ENCODE data around the gene TTLL11. TPM values are rescaled to one million over a fixed set of nuclear protein-coding genes. Genes with fewer than 3 reads are reported as not detected.

TTLL11 gene
- total RNA-seq, 2 experiments from 2014 or later: 1.5 to 2.1 TPM

DNA sequence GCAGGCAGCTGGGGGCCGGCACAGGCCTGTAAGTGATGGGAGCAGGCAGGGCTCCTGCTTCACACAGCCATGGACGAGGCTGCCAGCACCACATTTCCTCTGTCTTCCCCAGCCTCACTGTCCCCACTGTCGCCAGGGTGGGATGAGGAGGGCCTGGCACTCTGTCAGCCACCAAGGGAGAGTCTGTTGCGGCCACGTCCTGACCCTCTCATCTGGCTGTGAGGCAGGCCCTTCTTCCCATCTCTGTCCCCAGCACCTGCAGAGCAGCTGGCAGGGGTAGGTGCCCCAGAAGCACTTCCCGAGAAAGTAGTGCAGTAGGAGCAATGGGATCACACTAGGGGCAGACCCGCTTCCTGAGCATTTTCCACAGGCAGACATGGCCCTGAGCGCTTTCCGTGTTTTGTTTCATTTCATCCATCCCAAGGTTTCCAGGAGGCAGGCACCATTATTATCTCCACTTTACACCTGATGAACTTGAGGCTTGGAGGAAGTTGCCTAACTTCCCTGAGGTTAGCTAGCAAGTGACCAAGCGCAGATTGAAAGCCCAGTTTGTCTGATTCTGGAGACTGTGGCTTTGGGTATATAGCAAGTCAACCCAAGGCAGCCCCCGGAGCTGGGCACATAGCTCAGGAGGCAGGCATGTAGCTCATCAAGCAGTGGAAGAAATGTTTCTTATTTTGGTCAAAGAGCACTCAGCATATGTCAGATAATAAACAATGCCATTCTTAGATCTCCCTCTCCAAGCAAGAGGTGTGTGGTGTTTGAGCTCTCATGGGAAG is 239.3 kb downstream of the TTLL11 start:
- H3K4me1 Mint-ChIP-seq: no peaks in the 10 kb centered on the region
- H3K27ac Mint-ChIP-seq: no peak overlapping the region
- CTCF ChIA-PET: interaction anchor here (0.8 kb wide), 1 partner anchor 308 kb away, joined by 3 read pairs; no protein-coding TSS in a partner anchor
- no peaks in the 10 kb centered on the region for H3K9me3 Mint-ChIP-seq
- H3K27me3 Mint-ChIP-seq: no peaks in the 10 kb centered on the region
- H3K36me3 Mint-ChIP-seq (ENCODE audit: low read depth): no peaks in the 10 kb centered on the region
- POLR2A ChIA-PET: no interaction called here
- H3K4me3 Mint-ChIP-seq: no peak overlapping the region
- peak; percentile 9 for DNase-seq

DNA sequence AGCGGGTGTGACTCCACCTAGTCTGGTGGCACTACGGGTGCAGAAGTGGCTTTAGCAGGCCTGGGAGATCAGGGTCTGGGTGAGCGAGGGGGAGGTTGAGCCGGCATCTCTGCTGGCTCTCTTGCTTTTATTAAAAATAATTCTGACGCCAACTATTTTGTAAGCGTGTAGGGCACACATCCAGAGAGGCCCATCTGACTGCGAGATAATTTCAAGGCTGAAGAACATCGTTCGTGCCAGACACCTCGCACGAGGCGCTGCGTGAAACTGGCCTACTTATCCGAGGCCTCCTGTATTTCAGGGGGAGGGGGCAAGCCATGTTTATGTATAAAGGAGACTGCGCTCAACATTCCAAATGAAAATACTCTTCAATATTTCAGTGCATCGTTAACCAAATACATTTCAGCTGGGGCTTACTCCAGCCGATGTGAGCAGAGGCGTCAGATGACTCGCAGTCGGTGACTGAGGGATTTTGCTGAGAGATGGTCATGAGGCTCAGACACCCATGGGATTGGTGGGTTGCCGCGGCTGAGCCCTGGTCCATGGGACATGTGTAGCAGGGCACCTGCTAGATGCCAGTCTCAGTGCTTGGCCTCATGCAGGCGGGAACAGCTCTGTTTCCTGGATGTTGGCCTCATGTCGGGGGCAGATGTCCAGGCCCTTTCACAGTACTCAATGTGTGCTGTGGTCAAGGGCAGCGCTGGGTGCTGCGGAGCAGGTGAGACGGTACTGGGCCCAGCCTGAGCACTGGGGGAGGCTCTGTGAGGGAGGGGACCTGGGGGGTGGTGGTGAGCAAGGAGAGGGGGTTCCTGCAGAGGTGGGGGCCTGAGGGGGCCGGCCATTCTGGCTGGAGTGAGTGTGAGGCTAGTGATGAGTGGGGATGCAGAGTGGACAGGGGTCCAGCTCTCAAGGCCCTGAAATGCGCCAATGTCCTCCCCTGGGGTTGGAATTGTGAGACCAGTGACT is 240.2 kb downstream of the TTLL11 start:
- Mint-ChIP-seq H3K27ac (no peak overlapping the region), H3K27me3 (no peaks in the 10 kb centered on the region), H3K36me3 (ENCODE audit: low read depth) (no peaks in the 10 kb centered on the region), H3K4me3 (no peak overlapping the region), H3K4me1 (no peaks in the 10 kb centered on the region), H3K9me3 (no peaks in the 10 kb centered on the region)
- POLR2A ChIA-PET: no interaction called here
- CTCF ChIA-PET: no interaction called here
- DNase-seq: no peak

DNA sequence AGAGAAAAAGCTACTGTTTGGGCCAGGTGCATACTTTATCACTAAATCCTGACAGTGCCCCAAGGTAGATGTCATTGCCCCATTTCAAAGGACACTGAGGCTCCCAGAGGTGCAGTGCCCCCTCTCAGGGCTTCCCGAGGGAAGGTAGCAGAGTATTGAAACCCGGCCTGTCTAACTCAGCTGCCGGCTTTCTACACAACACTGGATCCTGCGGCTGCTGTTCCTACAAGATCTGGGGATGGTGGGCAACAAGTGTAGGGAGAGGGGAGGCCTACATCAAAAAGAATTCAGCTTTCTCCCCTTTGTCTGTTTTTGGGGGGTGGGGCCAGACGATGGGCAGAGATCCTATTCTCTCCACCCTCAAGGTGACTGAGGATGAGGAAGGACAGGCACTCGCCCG is 240.9 kb downstream of the TTLL11 start:
- peaks cover 3% of the 10 kb centered on the region for H3K27me3 Mint-ChIP-seq
- CTCF ChIA-PET: no interaction called here
- no peak overlapping the region for H3K4me3 Mint-ChIP-seq
- peak; percentile 8 for DNase-seq
- POLR2A ChIA-PET: no interaction called here
- no peaks in the 10 kb centered on the region for H3K4me1 Mint-ChIP-seq
- H3K36me3 Mint-ChIP-seq (ENCODE audit: low read depth): no peaks in the 10 kb centered on the region
- H3K27ac Mint-ChIP-seq: no peak overlapping the region
- no peaks in the 10 kb centered on the region for H3K9me3 Mint-ChIP-seq

DNA sequence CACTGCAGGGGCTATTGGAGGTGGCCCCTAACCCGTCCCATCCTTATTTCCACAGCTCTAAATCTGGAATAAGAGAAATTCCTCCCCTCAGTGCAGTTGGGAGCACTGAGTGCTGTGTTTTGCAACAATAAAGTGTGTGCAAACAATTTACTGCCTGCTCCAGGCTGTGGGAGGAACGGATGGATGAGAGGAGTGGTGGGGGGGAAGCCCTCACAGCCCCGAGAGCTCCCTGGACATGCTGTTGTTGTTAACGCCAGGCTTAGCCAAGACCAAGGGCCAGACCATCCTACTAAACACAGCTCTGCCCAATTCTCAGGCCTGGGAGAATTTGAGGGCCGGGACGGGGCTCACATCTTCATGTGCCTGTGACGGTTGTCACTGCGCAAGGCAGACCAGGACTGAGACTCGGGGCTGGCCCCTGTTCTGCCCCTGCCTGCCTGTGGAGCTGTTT is 241.4 kb downstream of the TTLL11 start:
- ChIA-PET CTCF (no interaction called here), POLR2A (no interaction called here)
- peaks cover 3% of the 10 kb centered on the region for H3K27me3 Mint-ChIP-seq
- no peak overlapping the region for H3K27ac Mint-ChIP-seq
- H3K4me1 Mint-ChIP-seq: no peaks in the 10 kb centered on the region
- no peaks in the 10 kb centered on the region for H3K36me3 Mint-ChIP-seq (ENCODE audit: low read depth)
- no peak for DNase-seq
- no peak overlapping the region for H3K4me3 Mint-ChIP-seq
- H3K9me3 Mint-ChIP-seq: no peaks in the 10 kb centered on the region

DNA sequence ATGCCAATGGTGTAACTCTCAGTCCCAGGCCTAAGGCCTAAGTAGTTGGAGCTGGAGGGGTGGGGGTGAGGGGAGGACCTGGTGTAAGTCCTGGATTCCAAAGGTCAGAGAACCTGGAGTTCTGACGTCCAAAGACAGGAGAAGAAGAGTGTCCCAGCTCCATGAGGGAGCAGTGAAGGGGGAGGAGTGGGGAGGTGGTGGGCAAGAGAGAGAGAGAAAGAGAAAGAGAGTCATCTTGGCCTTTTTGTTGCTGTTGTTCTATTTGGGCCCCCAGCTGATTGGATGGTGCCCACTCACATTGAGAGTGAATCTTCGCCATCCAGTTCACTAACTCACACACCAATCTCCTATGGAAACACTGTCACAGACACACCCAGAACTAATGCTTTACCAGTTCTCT is 242.7 kb downstream of the TTLL11 start:
- H3K4me3 Mint-ChIP-seq: no peak overlapping the region
- no peaks in the 10 kb centered on the region for H3K9me3 Mint-ChIP-seq
- H3K27me3 Mint-ChIP-seq: peaks cover 3% of the 10 kb centered on the region
- POLR2A ChIA-PET: no interaction called here
- H3K36me3 Mint-ChIP-seq (ENCODE audit: low read depth): no peaks in the 10 kb centered on the region
- CTCF ChIA-PET: no interaction called here
- no peaks in the 10 kb centered on the region for H3K4me1 Mint-ChIP-seq
- H3K27ac Mint-ChIP-seq: no peak overlapping the region
- DNase-seq: no peak

DNA sequence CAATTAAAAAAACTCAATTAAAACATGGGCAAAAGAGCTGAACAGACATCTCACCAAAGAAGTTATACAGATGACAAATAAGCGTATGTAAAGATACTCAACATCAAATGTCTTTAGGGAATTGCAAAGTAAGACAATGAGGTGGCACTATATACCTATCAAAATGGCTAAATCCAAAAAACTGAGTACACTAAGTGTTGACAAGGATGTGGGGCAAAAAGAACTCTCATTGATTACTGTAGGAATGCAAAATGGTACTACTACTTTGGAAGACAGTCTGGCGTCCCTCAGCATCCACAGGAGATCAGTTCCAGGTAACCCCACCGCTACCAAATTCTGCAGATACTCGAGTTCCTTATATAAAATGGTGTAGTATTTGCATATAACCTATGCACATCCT is 243.6 kb downstream of the TTLL11 start:
- POLR2A ChIA-PET: no interaction called here
- CTCF ChIA-PET: no interaction called here
- no peak for DNase-seq
- Mint-ChIP-seq H3K4me3 (no peak overlapping the region), H3K27ac (no peak overlapping the region), H3K36me3 (ENCODE audit: low read depth) (no peaks in the 10 kb centered on the region), H3K4me1 (no peaks in the 10 kb centered on the region), H3K27me3 (peaks cover 9% of the 10 kb centered on the region), H3K9me3 (no peaks in the 10 kb centered on the region)

DNA sequence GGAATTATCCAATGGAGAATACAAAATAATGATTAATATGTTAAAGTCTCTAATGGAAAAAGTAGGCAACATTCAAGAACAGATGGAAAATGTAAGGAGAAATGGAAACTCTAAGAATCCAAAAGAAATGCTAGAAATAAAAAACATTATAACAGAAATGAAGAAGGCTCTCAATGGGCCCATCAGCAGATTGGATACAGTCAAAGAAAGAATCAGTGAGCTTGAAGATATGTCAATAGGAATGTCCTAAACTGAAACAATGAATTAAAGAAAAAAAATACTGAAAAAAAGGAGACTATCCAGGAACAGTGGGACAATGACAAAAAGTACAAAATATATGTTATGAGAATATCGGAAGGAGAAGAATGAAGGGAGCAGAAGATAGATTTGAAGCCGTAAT is 248.5 kb downstream of the TTLL11 start:
- ChIA-PET CTCF (no interaction called here), POLR2A (no interaction called here)
- DNase-seq: no peak
- H3K9me3 Mint-ChIP-seq: no peaks in the 10 kb centered on the region
- no peaks in the 10 kb centered on the region for H3K4me1 Mint-ChIP-seq
- H3K36me3 Mint-ChIP-seq (ENCODE audit: low read depth): no peaks in the 10 kb centered on the region
- peaks cover 12% of the 10 kb centered on the region for H3K27me3 Mint-ChIP-seq
- no peak overlapping the region for H3K4me3 Mint-ChIP-seq
- no peak overlapping the region for H3K27ac Mint-ChIP-seq

DNA sequence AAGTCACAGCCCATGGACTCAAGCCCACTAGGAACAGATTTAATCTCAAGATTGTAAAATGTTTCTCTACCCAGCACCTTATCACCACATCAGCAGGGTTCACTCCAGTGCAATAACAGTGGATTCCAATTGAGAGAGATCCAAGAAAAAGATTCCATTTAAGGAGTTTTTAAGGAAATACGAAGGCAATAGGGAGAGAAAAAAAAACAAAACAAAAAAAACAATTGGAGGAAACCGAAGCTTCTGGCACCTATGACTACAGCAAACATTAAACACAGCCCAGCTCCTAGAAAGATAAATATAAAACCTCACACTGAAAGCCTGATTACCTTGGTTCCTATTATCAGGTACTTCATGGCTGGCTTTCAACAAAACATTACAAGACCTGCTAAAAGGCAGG is 249.0 kb downstream of the TTLL11 start:
- POLR2A ChIA-PET: no interaction called here
- Mint-ChIP-seq H3K9me3 (no peaks in the 10 kb centered on the region), H3K27me3 (peaks cover 12% of the 10 kb centered on the region), H3K36me3 (ENCODE audit: low read depth) (no peaks in the 10 kb centered on the region), H3K27ac (no peak overlapping the region), H3K4me1 (no peaks in the 10 kb centered on the region), H3K4me3 (no peak overlapping the region)
- no peak for DNase-seq
- CTCF ChIA-PET: no interaction called here

DNA sequence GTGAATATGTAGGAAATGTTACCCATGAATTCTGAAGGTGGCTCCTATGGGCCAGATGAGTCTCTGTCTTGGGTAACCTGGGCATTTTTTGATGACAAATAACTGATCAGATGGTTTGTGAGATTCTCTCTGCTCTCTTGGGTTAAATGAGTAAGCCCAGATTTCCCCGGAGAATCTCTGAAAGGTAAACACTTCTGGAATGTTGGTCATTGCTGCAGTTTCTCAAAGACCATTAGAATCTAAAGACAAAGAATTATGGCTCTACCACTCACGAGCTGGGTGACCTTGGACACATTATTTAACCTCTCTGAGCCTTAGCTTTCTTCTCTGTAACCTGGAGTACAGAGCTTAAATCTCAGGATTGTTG is 250.5 kb downstream of the TTLL11 start:
- POLR2A ChIA-PET: no interaction called here
- Mint-ChIP-seq H3K4me3 (no peak overlapping the region), H3K36me3 (ENCODE audit: low read depth) (no peaks in the 10 kb centered on the region), H3K4me1 (no peaks in the 10 kb centered on the region), H3K9me3 (no peaks in the 10 kb centered on the region), H3K27ac (no peak overlapping the region), H3K27me3 (peaks cover 11% of the 10 kb centered on the region)
- CTCF ChIA-PET: interaction anchor here (0.9 kb wide), 1 partner anchor 155 kb away, joined by 3 read pairs; no protein-coding TSS in a partner anchor
- no peak for DNase-seq

DNA sequence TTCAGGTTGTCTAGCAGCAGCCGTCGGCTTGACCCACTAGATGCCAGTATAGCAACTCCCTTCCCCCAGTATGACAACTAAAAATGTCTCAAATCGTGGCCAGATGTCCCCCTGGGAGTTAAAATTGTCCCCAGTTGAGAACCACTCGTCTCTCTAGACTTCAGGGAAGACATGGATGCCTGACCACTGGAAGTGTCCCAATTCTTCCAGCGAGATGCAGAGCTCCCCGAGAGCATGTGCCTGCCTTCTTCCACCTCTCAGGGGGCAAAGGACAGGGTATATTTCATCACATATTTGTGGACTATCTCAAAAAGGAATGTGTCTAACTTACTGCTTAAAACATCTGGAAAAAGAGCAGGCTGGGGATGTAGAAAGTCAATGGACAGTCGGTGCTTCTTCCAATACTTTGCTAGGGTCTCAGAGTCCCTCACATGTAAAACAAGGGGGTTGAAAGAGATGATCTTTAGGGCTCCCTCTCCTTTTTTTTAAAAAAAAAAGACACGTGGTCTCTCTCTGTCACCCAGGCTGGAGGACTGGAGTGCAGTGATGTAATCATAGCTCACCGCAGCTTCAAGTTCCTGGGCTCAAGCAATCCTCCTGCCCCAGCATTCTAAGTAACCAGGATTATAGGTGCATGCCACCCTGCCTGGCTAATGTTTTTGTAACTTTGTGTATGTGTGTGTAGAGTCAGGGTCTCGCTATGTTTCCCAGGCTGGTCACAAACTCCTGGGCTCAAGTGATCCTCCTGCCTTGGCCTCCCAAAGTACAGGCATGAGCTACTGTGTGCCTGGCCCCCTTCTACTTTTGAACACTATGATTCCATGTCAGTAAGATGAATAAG is 251.1 kb downstream of the TTLL11 start:
- no peak for DNase-seq
- Mint-ChIP-seq H3K4me3 (no peak overlapping the region), H3K27me3 (peaks cover 10% of the 10 kb centered on the region), H3K27ac (no peak overlapping the region), H3K36me3 (ENCODE audit: low read depth) (no peaks in the 10 kb centered on the region), H3K9me3 (no peaks in the 10 kb centered on the region), H3K4me1 (no peaks in the 10 kb centered on the region)
- POLR2A ChIA-PET: no interaction called here
- CTCF ChIA-PET: interaction anchor here (0.9 kb wide), 1 partner anchor 154 kb away, joined by 3 read pairs; no protein-coding TSS in a partner anchor

DNA sequence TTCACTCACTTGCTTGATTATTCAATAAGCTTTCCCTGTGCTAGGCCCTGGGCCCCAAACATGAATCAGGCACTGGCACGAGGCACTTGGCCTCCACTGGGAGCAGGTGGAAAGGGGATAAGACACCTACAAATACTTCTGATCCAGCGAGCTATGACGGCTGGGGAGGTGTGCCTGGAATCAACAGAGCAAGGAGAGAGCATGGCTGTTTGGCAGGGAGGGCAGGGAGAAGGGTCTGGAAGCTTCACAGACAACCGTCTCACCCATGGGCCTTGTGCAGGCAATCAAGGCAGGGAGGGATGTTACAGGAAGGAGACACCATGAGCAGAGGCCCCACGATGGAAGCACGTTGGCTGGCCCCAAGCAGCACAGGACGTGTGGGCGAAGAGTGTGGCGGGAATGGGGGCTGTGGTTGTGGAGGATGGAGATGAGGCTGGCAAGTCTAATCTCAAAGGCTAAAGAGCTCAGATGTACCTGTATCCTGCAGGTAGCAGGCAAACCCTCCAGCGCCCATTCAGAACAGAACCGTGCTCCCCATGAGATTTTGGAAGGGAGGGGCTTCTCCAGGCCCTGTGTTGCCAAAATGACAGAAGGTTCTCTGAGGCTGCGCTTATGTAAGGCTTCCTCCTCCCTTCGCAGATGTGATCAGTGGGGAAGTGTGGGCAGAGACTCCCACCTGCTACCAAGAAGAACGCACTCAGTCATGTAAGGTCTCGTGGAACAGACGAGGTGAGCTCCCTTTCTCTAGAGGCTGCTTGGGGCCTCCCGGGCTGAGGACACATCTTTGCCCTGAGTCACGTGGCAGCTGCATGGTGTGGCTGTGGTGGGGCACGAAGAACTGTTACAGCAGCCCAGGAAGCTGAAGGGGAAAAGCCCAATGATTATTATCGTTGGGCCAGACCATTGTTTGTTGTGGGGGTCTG is 252.0 kb downstream of the TTLL11 start:
- POLR2A ChIA-PET: no interaction called here
- no peak overlapping the region for H3K4me3 Mint-ChIP-seq
- no peaks in the 10 kb centered on the region for H3K9me3 Mint-ChIP-seq
- H3K4me1 Mint-ChIP-seq: no peaks in the 10 kb centered on the region
- CTCF ChIA-PET: interaction anchor here (1.3 kb wide), 1 partner anchor 14 kb away, joined by 3 read pairs; no protein-coding TSS in a partner anchor
- no peak for DNase-seq
- H3K36me3 Mint-ChIP-seq (ENCODE audit: low read depth): no peaks in the 10 kb centered on the region
- no peak overlapping the region for H3K27ac Mint-ChIP-seq
- H3K27me3 Mint-ChIP-seq: peaks cover 12% of the 10 kb centered on the region
